ENCODE results near the gene PCDHA9. TPM values are rescaled to one million over a fixed set of nuclear protein-coding genes. Genes with fewer than 3 reads are reported as not detected.

The PCDHA9 gene
- total RNA-seq, 4 donors from 2014 or later: 0.17 to 0.54 (median 0.29) TPM

GRCh38 chr5:140883927-140884697, 35.9 kb downstream of the PCDHA9 start:
- 39 to 43% methylated on average over 28 to 56 of the region's 79 CpGs for WGBS, 2 donors
- no peak overlapping the region for H3K27ac ChIP-seq
- H3K36me3 ChIP-seq: no peaks in the 10 kb centered on the region
- no peak for DNase-seq
- TF ChIP-seq CTCF (IDR thresholded peaks at IDR 0.05) (no peak), POLR2A (IDR thresholded peaks at IDR 0.05) (no peak)
- no peaks in the 10 kb centered on the region for H3K9me3 ChIP-seq
- no peaks in the 10 kb centered on the region for H3K27me3 ChIP-seq
- intact Hi-C loops (cut with DNase I): loop anchor here (5.0 kb wide), 1 partner anchor 163 kb away; no protein-coding TSS in a partner anchor
- H3K4me1 ChIP-seq: no peaks in the 10 kb centered on the region
- no peak overlapping the region for H3K4me3 ChIP-seq (replicated peaks in 1 of 3)

Other genes with a start within 250 kb of the PCDHA9 start
- gene CD14, start 215.2 kb upstream of the PCDHA9 start, total RNA-seq: 10 to 100 TPM; 18.5 to 36.7 (median 30.0) TPM
- 10 to 100 TPM; 16.1 to 48.7 (median 29.3) TPM for gene TMCO6, start 208.9 kb upstream of the PCDHA9 start, total RNA-seq
- 10 to 100 TPM; 25.9 to 90.9 (median 56.4) TPM for gene NDUFA2, start 200.8 kb upstream of the PCDHA9 start, total RNA-seq
- 100 to 1,000 TPM; 106 to 279 (median 161) TPM for gene IK, start 200.6 kb upstream of the PCDHA9 start, total RNA-seq
- 10 to 100 TPM; 19.5 to 23.8 (median 20.7) TPM for gene WDR55, start 183.5 kb upstream of the PCDHA9 start, total RNA-seq
- 1 to 10 TPM in 2 of 4 donors, not detected in 2; 1.3 to 2.0 TPM for gene DND1, start 174.8 kb upstream of the PCDHA9 start, total RNA-seq
- 10 to 100 TPM; 41.0 to 56.8 (median 48.2) TPM for gene HARS1, start 157.0 kb upstream of the PCDHA9 start, total RNA-seq
- 10 to 100 TPM; 29.3 to 31.8 (median 30.1) TPM for gene HARS2, start 156.9 kb upstream of the PCDHA9 start, total RNA-seq
- gene ZMAT2, start 147.9 kb upstream of the PCDHA9 start, total RNA-seq: 10 to 100 TPM; 35.1 to 46.0 (median 37.5) TPM
- gene PCDHA1, start 62.2 kb upstream of the PCDHA9 start, total RNA-seq: under 1 TPM in 1 of 4 donors, not detected in 3; 0.13 TPM
- gene PCDHA2, start 53.5 kb upstream of the PCDHA9 start, total RNA-seq: under 1 TPM in 1 of 4 donors, not detected in 3; 0.22 TPM
- 1 to 10 TPM; 1.1 to 1.7 (median 1.3) TPM for gene PCDHA3, start 47.3 kb upstream of the PCDHA9 start, total RNA-seq
- gene PCDHA4, start 41.3 kb upstream of the PCDHA9 start, total RNA-seq: 1 to 10 TPM in 1 of 4 donors, under 1 TPM in 3; 0.40 to 2.1 (median 0.69) TPM
- gene PCDHA5, start 26.8 kb upstream of the PCDHA9 start, total RNA-seq: under 1 TPM; 0.33 to 0.54 (median 0.45) TPM
- 1 to 10 TPM in 2 of 4 donors, under 1 TPM in 2; 0.29 to 1.3 (median 1.0) TPM for gene PCDHA6, start 20.4 kb upstream of the PCDHA9 start, total RNA-seq
- gene PCDHA7, start 14.1 kb upstream of the PCDHA9 start, total RNA-seq: under 1 TPM; 0.45 to 0.88 (median 0.54) TPM
- gene PCDHA8, start 7.2 kb upstream of the PCDHA9 start, total RNA-seq: under 1 TPM in 3 of 4 donors, not detected in 1; 0.27 to 0.93 (median 0.33) TPM
- 10 to 100 TPM in 2 of 4 donors, 1 to 10 TPM in 2; 6.0 to 11.8 (median 9.2) TPM for gene PCDHA10, start 7.5 kb downstream of the PCDHA9 start, total RNA-seq
- 1 to 10 TPM; 1.8 to 4.2 (median 2.1) TPM for gene PCDHA11, start 20.6 kb downstream of the PCDHA9 start, total RNA-seq
- gene PCDHA12, start 26.9 kb downstream of the PCDHA9 start, total RNA-seq: 1 to 10 TPM; 3.3 to 9.6 (median 6.1) TPM
- gene PCDHA13, start 33.7 kb downstream of the PCDHA9 start, total RNA-seq: 1 to 10 TPM; 1.8 to 4.0 (median 3.1) TPM
- 1 to 10 TPM; 3.0 to 6.4 (median 3.5) TPM for gene PCDHAC1, start 77.9 kb downstream of the PCDHA9 start, total RNA-seq
- gene PCDHAC2, start 118.1 kb downstream of the PCDHA9 start, total RNA-seq: 1 to 10 TPM; 2.0 to 5.4 (median 3.4) TPM
- under 1 TPM in 1 of 4 donors, not detected in 3; under 0.01 TPM for gene PCDHB1, start 203.0 kb downstream of the PCDHA9 start, total RNA-seq
- gene PCDHB2, start 246.2 kb downstream of the PCDHA9 start, total RNA-seq: 1 to 10 TPM; 1.2 to 4.2 (median 3.2) TPM